Small intestine (tissue), 7 donors: ENCODE results near the gene AHDC1. TPM values are rescaled to one million over a fixed set of nuclear protein-coding genes. Genes with fewer than 3 reads are reported as not detected.

Experiments used
- DNase-seq, 2 donors: peaks; one replicate each; pipeline versions ENCODE4 v3.0.0 to v3.0.0-alpha.2; 2013
- FAIRE-seq: peaks from 2 replicates; lab custom pipeline; 2012; peaks lifted over from hg19 to GRCh38; lab: Jason Lieb, UNC
- H3K27ac ChIP-seq, 3 donors: one replicate each; pipeline ENCODE4 v1.5.1; 2013; ENCODE audit warnings: low read length in 2 of 3, mild to moderate bottlenecking in 2 of 3, control low read depth in 1 of 3, inconsistent platforms in 1 of 3, low read depth in 1 of 3, moderate library complexity in 1 of 3
- H3K27me3 ChIP-seq, 3 donors: one replicate each; pipeline ENCODE4 v1.6.1; 2013; ENCODE audit warnings: low read length in 3 of 3, inconsistent platforms in 1 of 3; ENCODE audit not compliant: control insufficient read depth in 3 of 3, insufficient read depth in 3 of 3
- H3K36me3 ChIP-seq, 3 donors: one replicate each; pipeline ENCODE4 v1.6.1; 2013; ENCODE audit warnings: low read length in 3 of 3, inconsistent platforms in 1 of 3, low read depth in 1 of 3, mild to moderate bottlenecking in 1 of 3, moderate library complexity in 1 of 3; ENCODE audit not compliant: control insufficient read depth in 3 of 3, insufficient read depth in 2 of 3
- H3K4me1 ChIP-seq, 3 donors: one replicate each; pipeline ENCODE4 v1.6.1; 2013; ENCODE audit warnings: low read length in 2 of 3, inconsistent platforms in 1 of 3, low read depth in 1 of 3, mild to moderate bottlenecking in 1 of 3, moderate library complexity in 1 of 3; ENCODE audit not compliant: control insufficient read depth in 3 of 3, insufficient read depth in 2 of 3
- H3K4me3 ChIP-seq, 3 donors: one replicate each; pipeline ENCODE4 v1.5.1; 2013; ENCODE audit warnings: low read length in 3 of 3, control low read depth in 1 of 3, inconsistent platforms in 1 of 3, low read depth in 1 of 3, mild to moderate bottlenecking in 1 of 3, moderate library complexity in 1 of 3
- H3K9me3 ChIP-seq, 2 donors: one replicate each; pipeline ENCODE4 v1.6.1; 2013; ENCODE audit warnings: low read depth in 1 of 2, low read length in 1 of 2; ENCODE audit not compliant: control insufficient read depth in 2 of 2, insufficient read depth in 1 of 2
- WGBS, 3 donors: extraction: QIAGEN DNeasy Blood & Tissue Kit; methylation state at CpG; one replicate each; pipeline ENCODE4 v1.1.7; 2013; 5-methylcytosine and 5-hydroxymethylcytosine counted together
- polyA plus RNA-seq, 4 donors: library from polyadenylated mRNA; stranded (reverse) in 3 of 4; unstranded in 1 of 4; fragments of 200-250 nt in 3 of 4; fragments of 120-200 nt in 1 of 4; gene quantifications; one replicate each; pipeline versions ENCODE4 v1.2.1 to v1.2.3, GENCODE V29; 2013
- donor health status: healthy with polysubstance abuse.
- donor health status: control.
- donor health status: control.
- donor health status: Bipolar disorder and iron deficiency.
- donor health status: healthy.

Gene AHDC1
- polyA plus RNA-seq, 4 donors = 3.5 to 17.4 (median 6.9) TPM

DNA sequence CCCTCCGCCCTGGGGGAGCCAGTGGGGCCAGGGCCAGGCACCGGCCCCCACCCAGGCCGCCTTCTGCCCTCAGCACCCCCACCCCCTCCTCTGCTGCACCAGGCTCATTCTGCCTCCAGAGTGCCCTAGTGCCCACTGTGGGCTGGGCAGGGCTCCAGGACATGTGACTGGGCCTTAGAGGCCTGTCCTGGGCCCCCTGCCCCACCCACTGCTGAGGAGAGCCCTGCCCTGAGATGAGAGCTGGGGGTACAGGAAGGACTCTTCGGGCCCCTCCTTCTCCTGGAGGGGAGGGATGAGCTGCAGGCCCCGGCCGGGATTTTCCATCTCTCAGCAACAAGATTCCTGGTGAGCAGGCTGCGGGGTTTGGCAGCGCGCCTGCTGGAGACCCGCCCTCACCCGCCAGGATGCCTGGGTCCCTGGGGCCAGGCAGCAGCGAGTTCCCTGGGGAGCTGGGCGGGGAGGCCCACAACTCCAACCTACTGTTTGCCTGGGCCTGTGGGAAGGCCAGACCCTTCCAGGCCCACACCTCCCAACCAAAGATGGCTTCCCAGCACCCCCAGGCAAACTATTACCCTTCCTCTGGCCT, 14.0 kb downstream of the AHDC1 start:
- Histone ChIP-seq H3K4me3 (no peak overlapping the region), H3K27me3 (no peaks in the 10 kb centered on the region), H3K36me3 (peaks cover 0 to 74% (median 0%) of the 10 kb centered on the region in 3 donors), H3K27ac (peak overlapping the region in 1 of 3 donors; percentile 40), H3K4me1 (peaks cover 0 to 29% (median 5%) of the 10 kb centered on the region in 3 donors), H3K9me3 (no peaks in the 10 kb centered on the region)
- WGBS, 3 donors = 45 to 53% (median 48%) methylated on average over 10 to 13 of the region's 13 CpGs
- DNase-seq = peak in 1 of 2 donors; percentile 72
- FAIRE-seq = no peak

DNA sequence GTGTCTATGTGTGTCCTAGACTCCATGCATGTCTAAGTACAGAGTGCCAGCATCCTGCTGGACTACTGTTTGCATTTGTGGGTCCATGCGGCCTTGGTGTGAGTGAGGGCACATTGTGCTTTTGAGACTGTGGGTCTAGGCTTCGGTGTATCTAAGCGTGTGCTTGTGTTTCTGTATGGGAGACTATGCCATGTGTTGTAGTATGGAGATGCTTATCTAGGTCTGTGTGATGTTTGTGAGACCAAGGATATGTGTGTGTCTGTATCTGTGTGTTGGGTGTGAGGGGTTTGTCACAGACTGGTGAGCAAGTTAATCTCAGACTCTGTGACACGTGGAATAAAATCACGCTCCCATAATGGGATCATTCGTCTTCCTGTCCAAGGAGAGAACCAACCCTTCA, 14.5 kb downstream of the AHDC1 start:
- DNase-seq (no peak), FAIRE-seq (no peak)
- H3K27ac ChIP-seq = peak overlapping the region in 1 of 3 donors; percentile 3
- no peaks in the 10 kb centered on the region for H3K27me3 ChIP-seq
- WGBS, 3 donors = 76 to 90% (median 85%) methylated on average over 6 of the region's 6 CpGs
- no peak overlapping the region for H3K4me3 ChIP-seq
- peaks cover 0 to 72% (median 0%) of the 10 kb centered on the region in 3 donors for H3K36me3 ChIP-seq
- H3K9me3 ChIP-seq = no peaks in the 10 kb centered on the region
- peaks cover 0 to 27% (median 5%) of the 10 kb centered on the region in 3 donors for H3K4me1 ChIP-seq

DNA sequence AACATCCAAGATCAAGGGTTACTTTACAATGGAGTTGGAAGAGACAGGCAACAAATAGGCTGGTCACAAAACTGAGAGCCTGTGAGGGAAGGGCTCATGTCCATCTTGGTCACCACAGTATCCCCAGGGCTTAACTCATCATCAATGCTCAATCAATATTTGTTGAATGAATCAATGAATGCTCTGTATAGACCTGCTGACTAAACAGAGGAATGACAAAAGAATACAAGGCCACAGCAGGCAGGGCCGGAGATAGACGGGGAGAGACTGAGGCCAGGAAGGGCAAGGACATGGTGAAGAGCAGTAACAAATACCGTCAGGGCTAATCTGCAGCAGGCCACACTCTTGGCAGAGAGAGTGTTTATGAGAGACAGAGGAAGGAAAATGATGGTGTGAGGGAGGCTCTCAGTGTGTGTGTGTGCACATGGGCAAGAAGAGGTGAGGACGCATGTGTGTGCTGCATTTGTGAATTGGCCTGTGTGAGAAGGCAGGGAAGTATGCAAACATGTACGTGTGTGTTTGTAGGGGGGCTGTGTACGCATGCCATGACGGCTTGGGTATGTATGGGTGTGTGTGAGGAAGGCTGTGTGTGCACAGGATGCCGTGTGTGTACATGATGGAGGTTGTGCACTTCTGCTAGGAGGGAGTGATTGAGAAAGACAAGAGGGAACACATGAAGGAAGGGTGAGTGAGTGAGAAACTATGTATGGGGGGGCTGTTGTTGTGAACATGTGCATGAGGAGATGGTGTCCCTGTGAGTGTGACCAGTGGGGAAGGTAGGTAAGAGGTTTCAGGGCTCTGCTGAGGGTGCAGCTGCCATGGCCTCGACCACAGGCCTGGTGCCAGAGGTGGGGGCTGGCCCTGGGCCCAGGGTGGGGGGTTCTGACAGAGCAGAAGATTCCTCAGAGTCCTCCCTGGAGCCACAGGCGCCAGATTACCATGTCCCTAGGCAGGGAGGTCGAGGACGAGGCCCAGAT, 15.4 kb downstream of the AHDC1 start:
- 68 to 85% (median 85%) methylated on average over 11 to 12 of the region's 12 CpGs for WGBS, 3 donors
- Histone ChIP-seq H3K36me3 (peaks cover 0 to 64% (median 0%) of the 10 kb centered on the region in 3 donors), H3K4me3 (no peak overlapping the region), H3K9me3 (no peaks in the 10 kb centered on the region), H3K27me3 (no peaks in the 10 kb centered on the region), H3K4me1 (peaks cover 0 to 27% (median 5%) of the 10 kb centered on the region in 3 donors), H3K27ac (peak overlapping the region in 1 of 3 donors; percentile 3)
- no peak for DNase-seq
- FAIRE-seq = no peak

DNA sequence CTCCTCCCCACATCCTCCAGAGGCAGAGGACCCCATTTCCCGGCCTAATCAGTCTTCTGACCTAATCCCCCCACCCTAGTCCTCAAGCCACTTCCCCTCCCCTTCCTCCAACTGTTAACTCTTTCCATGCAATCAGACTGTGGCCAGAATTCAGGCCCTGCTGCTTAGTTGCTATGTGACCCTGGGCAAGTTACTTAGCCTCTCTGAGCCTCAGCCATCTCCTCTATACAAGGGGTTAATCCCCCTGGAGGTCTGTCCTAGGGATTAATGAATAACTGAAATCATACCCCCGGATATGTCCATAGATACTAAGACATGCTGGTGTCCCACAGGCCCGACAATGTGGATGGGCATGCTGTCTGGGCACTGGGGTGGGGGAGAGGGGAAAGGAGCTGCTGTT, 18.3 kb downstream of the AHDC1 start:
- H3K27ac ChIP-seq = no peak overlapping the region

DNA sequence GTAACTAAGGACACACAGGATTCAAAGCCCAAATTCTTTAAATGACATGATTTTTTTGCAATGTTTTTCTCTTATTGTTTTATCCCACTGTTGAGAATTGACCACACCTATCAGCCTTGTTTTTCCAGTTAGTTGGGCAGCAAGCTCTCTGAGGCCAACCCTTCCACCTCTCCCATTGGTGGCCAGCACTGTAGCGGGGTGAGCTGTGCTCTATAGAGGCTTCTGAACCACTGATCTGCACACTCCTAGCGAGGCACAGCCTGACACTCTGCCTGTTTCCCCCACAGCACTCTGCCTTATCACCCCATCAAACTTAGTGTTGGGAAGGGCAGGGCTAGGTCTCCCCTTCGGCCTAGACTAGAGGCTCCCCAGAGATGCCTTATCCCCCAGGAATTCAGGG, 19.5 kb downstream of the AHDC1 start:
- FAIRE-seq = no peak
- no peaks in the 10 kb centered on the region for H3K9me3 ChIP-seq
- 90 to 93% (median 92%) methylated on average over 3 of the region's 3 CpGs for WGBS, 3 donors
- H3K4me1 ChIP-seq = no peaks in the 10 kb centered on the region
- H3K36me3 ChIP-seq = peaks cover 0 to 45% (median 0%) of the 10 kb centered on the region in 3 donors
- no peak overlapping the region for H3K27ac ChIP-seq
- no peak overlapping the region for H3K4me3 ChIP-seq
- DNase-seq = no peak
- no peaks in the 10 kb centered on the region for H3K27me3 ChIP-seq

More for the DNA sequence above, 18.3 kb downstream of the AHDC1 start:
- no peak for DNase-seq
- Histone ChIP-seq H3K36me3 (peaks cover 0 to 48% (median 0%) of the 10 kb centered on the region in 3 donors), H3K9me3 (no peaks in the 10 kb centered on the region), H3K4me1 (peaks cover 0 to 10% (median 0%) of the 10 kb centered on the region in 3 donors), H3K27me3 (no peaks in the 10 kb centered on the region), H3K4me3 (no peak overlapping the region)
- FAIRE-seq = no peak
- 63 to 70% (median 68%) methylated on average over 3 of the region's 3 CpGs for WGBS, 3 donors

DNA sequence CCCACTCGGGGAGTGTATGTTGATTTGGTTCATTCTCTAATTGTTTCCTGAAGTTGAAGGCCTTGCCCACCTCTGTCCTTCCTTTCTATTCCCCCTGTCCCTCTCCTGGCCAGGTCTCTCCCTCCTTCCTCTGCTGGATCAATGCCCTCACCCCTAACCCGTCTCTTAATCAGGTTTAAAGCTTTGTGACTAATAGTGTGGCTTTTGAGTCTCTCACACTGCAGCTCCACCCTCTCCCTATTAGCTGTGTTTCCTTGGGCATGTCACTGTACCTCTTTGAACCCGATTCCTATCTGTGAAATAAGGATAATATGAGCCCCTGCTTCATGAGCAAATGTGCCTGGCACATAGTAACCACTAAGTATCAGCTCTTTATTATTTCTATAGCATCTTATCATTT, 20.5 kb downstream of the AHDC1 start:
- Histone ChIP-seq H3K27ac (no peak overlapping the region), H3K36me3 (peaks cover 0 to 38% (median 0%) of the 10 kb centered on the region in 3 donors), H3K4me3 (no peak overlapping the region), H3K4me1 (no peaks in the 10 kb centered on the region), H3K27me3 (no peaks in the 10 kb centered on the region), H3K9me3 (no peaks in the 10 kb centered on the region)
- 61 to 68% (median 63%) methylated on average over 3 of the region's 3 CpGs for WGBS, 3 donors
- no peak for FAIRE-seq
- no peak for DNase-seq

DNA sequence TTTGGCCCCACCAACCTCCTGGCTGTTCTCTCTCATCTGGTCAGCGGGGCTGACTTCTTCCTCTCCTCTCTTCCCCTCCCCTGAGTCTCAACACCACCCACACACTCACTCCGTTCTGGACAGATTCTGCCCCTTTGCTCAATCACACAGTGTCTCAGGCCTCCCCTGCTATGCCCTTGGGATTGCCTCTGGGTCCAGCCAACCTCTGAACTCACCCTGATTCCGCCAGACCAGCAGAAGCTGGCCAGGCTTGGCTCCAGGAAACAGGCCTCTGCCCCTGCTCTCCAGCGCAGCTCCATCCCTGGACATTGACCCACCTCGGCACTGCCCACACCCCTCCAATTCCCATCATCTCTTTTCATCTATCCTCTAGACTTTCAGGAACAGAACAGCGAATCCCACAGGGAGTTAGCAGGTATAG, 22.1 kb downstream of the AHDC1 start:
- DNase-seq = no peak
- no peak for FAIRE-seq
- no peak overlapping the region for H3K27ac ChIP-seq

DNA sequence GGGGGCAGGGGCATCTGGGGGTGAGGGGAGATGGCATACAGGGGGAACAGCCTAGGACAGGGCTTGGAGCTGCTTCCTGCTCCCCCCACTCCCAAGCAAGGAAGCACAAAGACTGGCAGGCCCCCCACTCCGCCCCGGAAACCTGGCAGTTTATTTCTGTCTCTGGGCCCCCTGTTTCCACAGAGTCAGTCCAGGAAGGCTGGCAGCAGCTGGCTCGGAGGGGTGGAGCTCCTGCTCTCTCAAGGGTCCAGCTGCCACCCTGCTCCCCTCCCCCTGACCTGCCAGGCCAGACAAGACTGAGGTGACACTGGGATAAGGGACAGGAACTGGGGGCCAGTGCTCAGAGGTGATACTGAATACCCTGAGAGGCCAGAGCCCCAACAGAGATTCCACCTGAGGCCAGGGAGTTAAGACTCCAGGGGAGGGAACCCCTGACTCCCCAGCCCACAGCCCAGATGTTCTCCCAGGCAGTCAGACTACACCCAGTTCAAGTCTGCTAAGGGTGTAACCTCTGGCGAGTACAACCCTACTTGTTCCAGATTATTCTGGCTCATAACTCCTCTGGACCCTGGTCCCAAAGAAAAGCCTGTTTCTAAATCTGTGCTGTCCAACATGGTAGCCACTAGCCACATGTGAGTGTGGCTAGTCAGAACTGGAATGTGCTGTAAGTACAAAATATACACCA, 26.3 kb downstream of the AHDC1 start:
- Histone ChIP-seq H3K36me3 (peaks cover 0 to 21% (median 0%) of the 10 kb centered on the region in 3 donors), H3K4me1 (peaks cover 0 to 36% (median 0%) of the 10 kb centered on the region in 3 donors), H3K4me3 (no peak overlapping the region), H3K27ac (peak overlapping the region in 1 of 3 donors; percentile 17), H3K9me3 (no peaks in the 10 kb centered on the region), H3K27me3 (no peaks in the 10 kb centered on the region)
- DNase-seq = no peak
- 67 to 75% (median 73%) methylated on average over 4 of the region's 4 CpGs for WGBS, 3 donors
- FAIRE-seq = no peak

More for the DNA sequence above, 22.1 kb downstream of the AHDC1 start:
- H3K27me3 ChIP-seq = no peaks in the 10 kb centered on the region
- H3K4me3 ChIP-seq = no peak overlapping the region
- peaks cover 0 to 23% (median 0%) of the 10 kb centered on the region in 3 donors for H3K36me3 ChIP-seq
- WGBS, 3 donors = 76 to 91% (median 90%) methylated on average over 6 of the region's 6 CpGs
- peaks cover 0 to 5% (median 0%) of the 10 kb centered on the region in 3 donors for H3K4me1 ChIP-seq
- H3K9me3 ChIP-seq = no peaks in the 10 kb centered on the region
